Large intestine (tissue), 3 donors: ENCODE results near the gene STARD10. TPM values are rescaled to one million over a fixed set of nuclear protein-coding genes. Genes with fewer than 3 reads are reported as not detected.

Experiments used
- DNase-seq, 2 donors: peaks; one replicate each; pipeline versions ENCODE4 v3.0.0 to v3.0.0-alpha.2; 2013
- H3K27ac ChIP-seq: one replicate; pipeline ENCODE4 v1.5.1; 2013; ENCODE audit warnings: low read length
- H3K27me3 ChIP-seq: 2 replicates; pipeline ENCODE4 v1.6.1; 2013; ENCODE audit warnings: low read length; ENCODE audit not compliant: control insufficient read depth, insufficient read depth
- H3K36me3 ChIP-seq: 2 replicates; pipeline ENCODE4 v1.6.1; 2013; ENCODE audit warnings: low read length; ENCODE audit not compliant: control insufficient read depth, insufficient read depth
- H3K4me1 ChIP-seq: one replicate; pipeline ENCODE4 v1.6.1; 2013; ENCODE audit warnings: low read length; ENCODE audit not compliant: control insufficient read depth, insufficient read depth
- H3K4me3 ChIP-seq: one replicate; pipeline ENCODE4 v1.5.1; 2013; ENCODE audit warnings: low read length
- H3K9me3 ChIP-seq: one replicate; pipeline ENCODE4 v1.6.1; 2013; ENCODE audit warnings: mild to moderate bottlenecking, low read depth, low read length, moderate library complexity; ENCODE audit not compliant: control insufficient read depth
- WGBS: methylation state at CpG from one replicate; pipeline ENCODE4 v1.1.5; 2013; ENCODE audit warnings: low lambda C conversion rate; ENCODE audit not compliant: insufficient coverage; 5-methylcytosine and 5-hydroxymethylcytosine counted together
- polyA plus RNA-seq: library from polyadenylated mRNA; unstranded; fragments of 120-200 nt; gene quantifications from one replicate; pipeline ENCODE4 v1.2.1, GENCODE V29; 2013

STARD10 gene
- polyA plus RNA-seq, 1 donor, result 331 TPM

DNA sequence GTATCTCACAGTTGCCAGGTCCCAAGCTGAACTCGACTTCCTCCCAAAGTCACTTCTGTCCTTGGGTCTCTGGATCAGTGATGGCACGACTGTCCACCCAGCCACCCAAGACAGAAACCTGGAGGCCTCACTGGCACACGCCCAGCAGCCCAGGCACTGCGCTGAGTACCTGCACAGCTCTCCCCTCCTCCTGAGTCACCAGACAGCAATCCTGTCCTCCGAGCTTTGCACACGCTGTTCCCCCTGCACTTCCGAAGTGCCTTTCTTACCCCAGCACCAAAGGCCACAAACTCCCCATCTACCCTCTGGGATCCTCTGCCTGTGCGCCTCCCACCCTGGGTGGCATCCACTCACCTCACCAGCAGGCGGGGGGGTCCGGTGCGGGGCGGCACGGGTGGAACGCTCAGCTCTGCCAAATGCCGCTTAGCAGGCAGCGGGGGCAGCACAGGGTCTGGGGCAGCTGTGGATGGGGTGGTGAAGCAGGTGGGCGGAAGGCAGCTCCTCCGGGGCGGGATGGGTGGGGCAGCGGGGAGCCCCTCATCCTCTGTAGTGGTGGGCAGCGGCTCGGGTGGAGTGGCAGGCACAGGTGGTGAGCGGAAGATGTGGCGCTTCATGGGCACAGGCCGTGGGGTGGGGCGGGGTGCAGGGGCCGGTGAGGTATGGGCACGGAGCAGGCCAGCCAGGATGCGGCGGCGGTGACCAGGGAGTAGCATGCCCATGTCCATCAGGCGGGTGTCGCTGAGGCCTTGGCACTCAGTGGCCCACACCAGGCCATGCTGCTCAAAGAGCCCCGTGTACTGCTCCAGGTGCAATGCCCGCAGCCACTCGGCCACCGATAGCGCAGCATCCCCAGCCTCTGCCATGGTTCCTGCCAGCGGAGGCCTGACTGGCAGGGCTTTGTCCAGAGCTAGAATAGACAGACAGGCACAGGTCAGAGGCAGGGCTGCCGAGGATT lies 67.3 kb downstream of the STARD10 start:
- peaks cover 4% of the 10 kb centered on the region for H3K9me3 ChIP-seq
- H3K4me3 ChIP-seq, result no peak overlapping the region
- H3K27me3 ChIP-seq, result no peaks in the 10 kb centered on the region
- H3K4me1 ChIP-seq, result peaks cover 18% of the 10 kb centered on the region
- no peak for DNase-seq
- no CpG with 5 or more reads among the region's 40 CpGs for WGBS
- peaks cover 5% of the 10 kb centered on the region for H3K36me3 ChIP-seq
- H3K27ac ChIP-seq, result no peak overlapping the region

DNA sequence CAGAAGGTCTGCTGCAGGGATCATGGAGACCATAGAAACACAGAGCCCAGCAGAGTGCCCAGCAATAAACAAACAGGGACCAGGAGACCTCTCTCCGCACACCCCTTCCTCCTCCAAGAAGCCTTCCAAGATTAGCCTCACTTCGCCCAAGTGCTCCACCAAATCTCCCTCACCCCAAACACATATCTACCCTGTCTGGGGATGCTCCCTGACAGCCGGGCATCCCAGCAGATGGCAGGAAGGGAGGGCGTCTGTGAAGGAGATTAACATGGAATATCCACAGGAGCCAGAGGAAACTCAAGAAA lies 68.2 kb downstream of the STARD10 start:
- no peak for DNase-seq
- no peak overlapping the region for H3K27ac ChIP-seq
- no peaks in the 10 kb centered on the region for H3K27me3 ChIP-seq
- no peak overlapping the region for H3K4me3 ChIP-seq
- H3K9me3 ChIP-seq, result no peaks in the 10 kb centered on the region
- H3K4me1 ChIP-seq, result peaks cover 19% of the 10 kb centered on the region
- WGBS, result no CpG with 5 or more reads among the region's 4 CpGs
- H3K36me3 ChIP-seq, result peaks cover 2% of the 10 kb centered on the region

DNA sequence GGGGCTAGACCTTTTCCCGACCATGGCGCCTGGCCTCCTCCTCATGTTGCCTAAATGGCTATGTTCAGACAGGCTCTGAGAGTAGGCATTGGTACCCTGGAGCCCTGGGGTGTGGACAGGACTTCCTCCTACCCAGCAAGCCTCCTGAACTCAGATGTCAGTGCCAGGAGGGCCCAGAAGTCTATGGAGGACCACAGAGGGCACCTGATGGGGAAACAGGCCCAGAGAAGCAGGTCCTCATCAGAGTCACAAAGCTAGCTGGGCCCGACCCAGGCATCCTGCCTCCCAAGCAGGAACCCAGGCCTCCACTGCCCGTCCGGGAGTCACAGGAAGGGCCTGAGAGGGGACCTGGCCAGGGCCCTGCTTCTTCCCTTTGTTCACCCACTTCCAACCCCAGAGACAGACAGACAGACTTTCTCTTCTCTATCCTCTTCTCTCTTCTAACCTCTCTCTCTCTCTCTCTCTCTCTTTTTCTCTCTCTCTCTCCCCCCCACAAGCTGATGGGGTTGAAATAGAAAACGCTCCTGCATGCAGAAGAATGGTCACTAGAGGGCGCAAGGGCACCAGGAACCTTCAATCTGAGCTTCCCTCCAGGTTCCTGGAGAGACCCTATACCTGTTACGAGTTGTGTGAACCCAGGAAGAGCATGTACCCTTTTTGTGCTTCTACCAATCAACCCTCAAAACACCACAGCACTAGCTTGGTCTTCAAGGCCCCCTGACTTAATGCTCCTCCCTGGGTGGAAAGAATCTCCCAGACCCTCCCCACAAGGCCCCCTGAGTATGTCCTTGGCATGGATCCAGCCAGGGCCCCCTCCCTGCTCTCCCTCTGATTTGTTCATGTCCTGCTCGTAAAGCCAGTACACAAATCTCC lies 68.8 kb downstream of the STARD10 start:
- Histone ChIP-seq H3K36me3 (peaks cover 2% of the 10 kb centered on the region), H3K27ac (no peak overlapping the region), H3K4me3 (no peak overlapping the region), H3K4me1 (peaks cover 19% of the 10 kb centered on the region), H3K27me3 (no peaks in the 10 kb centered on the region), H3K9me3 (no peaks in the 10 kb centered on the region)
- peak; percentile 72 to 75 for DNase-seq
- no CpG with 5 or more reads among the region's 9 CpGs for WGBS

DNA sequence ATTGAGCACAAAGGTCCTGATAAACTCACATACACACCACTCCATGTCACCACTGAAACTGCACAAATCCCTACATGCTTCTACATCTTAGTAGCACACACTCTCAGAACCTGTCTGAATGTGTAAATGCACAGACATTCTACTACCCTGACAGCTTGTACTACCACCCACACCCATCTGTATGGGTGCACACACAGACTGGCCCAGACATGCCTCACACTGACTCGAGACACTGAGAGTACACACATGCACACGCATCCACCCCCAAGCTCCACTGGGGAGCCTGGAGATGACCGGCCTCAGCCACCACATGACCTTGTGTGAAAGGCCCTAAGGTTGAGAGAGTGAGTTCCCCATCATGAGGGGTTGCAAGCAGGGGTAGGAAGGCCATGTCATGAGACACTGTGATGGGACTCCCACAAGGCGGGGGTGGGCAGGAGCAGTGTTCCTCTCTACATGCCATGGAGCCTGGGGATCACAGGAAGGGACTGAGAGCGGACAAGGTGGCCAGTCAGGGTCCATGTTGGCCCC lies 69.8 kb downstream of the STARD10 start:
- Histone ChIP-seq H3K27me3 (no peaks in the 10 kb centered on the region), H3K4me3 (no peak overlapping the region), H3K4me1 (peaks cover 28% of the 10 kb centered on the region), H3K9me3 (no peaks in the 10 kb centered on the region), H3K36me3 (peaks cover 3% of the 10 kb centered on the region), H3K27ac (no peak overlapping the region)
- DNase-seq, result no peak
- no CpG with 5 or more reads among the region's 5 CpGs for WGBS

DNA sequence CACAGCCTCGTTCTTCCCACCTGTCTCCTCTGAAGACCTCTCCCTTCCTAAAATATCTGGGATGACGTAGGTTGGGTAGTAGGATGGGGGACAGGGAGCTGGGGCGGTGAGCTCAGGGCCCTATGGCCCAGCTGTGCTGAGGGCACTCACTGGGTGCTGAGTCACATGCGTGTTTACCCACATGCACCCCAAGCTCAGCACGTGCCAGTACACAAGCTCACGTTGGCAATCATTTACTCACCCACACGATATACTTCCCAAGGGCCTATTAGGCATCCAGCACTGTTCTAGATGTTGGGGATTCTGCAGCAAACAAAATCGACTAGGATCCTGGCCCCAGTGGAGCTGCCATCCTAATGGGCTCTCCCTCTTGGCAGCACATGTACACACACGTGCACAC lies 70.3 kb downstream of the STARD10 start:
- no peak for DNase-seq
- Histone ChIP-seq H3K4me3 (no peak overlapping the region), H3K9me3 (no peaks in the 10 kb centered on the region), H3K4me1 (peaks cover 28% of the 10 kb centered on the region), H3K27me3 (no peaks in the 10 kb centered on the region), H3K27ac (no peak overlapping the region), H3K36me3 (peaks cover 9% of the 10 kb centered on the region)
- WGBS, result no CpG with 5 or more reads among the region's 9 CpGs

DNA sequence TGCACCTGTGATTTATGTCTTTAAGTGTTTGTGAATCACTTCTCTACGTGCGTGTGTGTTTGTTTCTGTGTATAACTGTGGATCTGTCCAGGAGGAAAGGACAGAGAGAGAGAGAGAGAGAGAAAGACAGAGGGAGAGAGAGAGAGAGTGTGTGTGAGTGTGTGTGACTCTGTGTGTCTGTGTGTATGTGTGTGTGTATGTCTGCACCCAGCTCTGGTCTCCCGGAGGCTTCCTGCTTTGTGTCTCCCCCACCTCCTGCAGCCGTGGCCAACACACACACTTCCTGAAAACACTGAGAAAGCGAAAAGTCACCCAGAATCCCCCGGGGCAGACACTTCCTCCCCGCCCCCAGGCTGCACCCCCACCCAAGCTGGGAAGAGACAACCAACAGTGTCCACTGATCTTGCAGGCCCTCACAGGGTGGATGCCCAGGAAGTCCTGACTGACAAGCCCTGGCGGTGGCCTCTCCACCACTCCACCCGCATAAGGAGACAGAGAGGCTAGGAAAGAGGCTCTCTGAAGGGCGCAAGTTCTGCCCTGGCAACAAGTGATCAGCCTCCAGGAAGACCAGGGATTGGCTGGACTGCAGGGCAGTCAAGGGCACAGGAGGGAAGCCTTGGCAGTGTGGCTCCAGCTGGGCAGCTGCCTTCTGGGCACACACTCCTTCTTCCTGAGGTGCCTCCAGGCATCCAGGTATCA lies 71.6 kb downstream of the STARD10 start:
- no peaks in the 10 kb centered on the region for H3K9me3 ChIP-seq
- no peaks in the 10 kb centered on the region for H3K27me3 ChIP-seq
- H3K36me3 ChIP-seq, result peaks cover 17% of the 10 kb centered on the region
- DNase-seq, result peak; percentile 86 to 90
- H3K27ac ChIP-seq, result peak overlapping the region; percentile 80
- WGBS, result no CpG with 5 or more reads among the region's 10 CpGs
- H3K4me3 ChIP-seq, result peak overlapping the region; percentile 50
- peaks cover 28% of the 10 kb centered on the region for H3K4me1 ChIP-seq

DNA sequence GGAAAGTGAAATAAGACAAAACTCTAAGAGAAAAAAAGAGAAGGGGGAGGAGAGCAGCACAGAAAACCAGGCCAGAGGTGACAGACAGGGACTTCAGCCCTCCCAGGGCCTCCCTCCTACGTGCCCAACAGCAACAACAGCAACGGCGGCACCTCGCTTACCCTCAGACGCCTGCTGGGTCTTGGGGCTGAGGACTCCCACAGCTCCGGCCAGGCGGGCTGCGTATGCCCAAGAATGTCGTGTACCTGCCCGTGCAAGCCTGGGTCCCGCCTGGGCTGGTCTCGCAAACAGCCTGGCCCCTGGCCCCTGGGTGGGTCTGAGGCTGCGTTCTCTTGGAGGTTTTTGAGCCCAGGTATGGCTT lies 72.2 kb downstream of the STARD10 start:
- H3K4me3 ChIP-seq, result peak overlapping the region; percentile 50
- peak overlapping the region; percentile 80 for H3K27ac ChIP-seq
- 20% methylated on average over 1 of the region's 13 CpGs for WGBS
- peak; percentile 66 to 77 for DNase-seq
- H3K9me3 ChIP-seq, result no peaks in the 10 kb centered on the region
- peaks cover 30% of the 10 kb centered on the region for H3K4me1 ChIP-seq
- peaks cover 22% of the 10 kb centered on the region for H3K36me3 ChIP-seq
- no peaks in the 10 kb centered on the region for H3K27me3 ChIP-seq

DNA sequence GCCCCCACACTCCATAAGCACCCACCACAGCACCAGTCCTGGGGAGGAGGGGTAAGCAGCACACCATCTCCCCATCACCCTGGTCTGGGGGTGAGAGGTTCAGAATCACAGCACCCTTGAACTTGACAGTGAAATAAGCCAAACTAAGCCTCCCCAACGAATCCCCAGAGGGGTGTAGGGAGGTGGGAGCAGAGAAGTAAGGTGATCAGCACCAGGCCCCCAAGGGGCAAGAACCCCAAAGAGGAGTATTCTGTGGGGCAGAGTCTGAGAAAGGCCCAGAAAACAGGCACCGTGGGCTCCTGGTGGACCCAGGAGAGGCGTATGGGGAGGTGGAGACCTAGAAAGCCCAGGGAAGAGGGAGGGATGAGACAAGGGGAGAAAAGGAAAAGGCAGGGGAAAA lies 72.6 kb downstream of the STARD10 start:
- H3K4me3 ChIP-seq, result peak overlapping the region; percentile 50
- H3K9me3 ChIP-seq, result no peaks in the 10 kb centered on the region
- peak overlapping the region; percentile 80 for H3K27ac ChIP-seq
- H3K4me1 ChIP-seq, result peaks cover 33% of the 10 kb centered on the region
- no peaks in the 10 kb centered on the region for H3K27me3 ChIP-seq
- H3K36me3 ChIP-seq, result peaks cover 26% of the 10 kb centered on the region
- 17% methylated on average over 2 of the region's 3 CpGs for WGBS
- DNase-seq, result no peak

DNA sequence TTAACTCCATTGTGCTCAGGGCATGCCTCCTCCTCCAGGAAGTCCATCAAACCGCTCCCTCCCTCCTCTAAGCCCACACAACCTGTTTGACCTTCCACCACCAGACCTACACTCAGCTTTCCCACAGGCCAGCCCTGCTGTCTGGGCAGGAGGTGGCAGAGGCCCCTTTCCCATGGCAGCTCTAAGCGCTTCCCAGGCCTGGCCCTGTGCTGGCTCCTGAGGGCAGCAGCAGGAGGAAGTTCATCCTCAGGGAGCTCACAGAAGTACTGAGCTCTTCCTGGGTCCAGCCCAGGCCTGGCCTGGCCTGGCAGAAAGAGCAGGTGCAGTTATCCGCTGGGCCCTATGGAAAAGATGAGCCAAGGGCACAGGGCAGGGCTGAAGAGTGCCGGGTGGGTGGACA lies 73.1 kb downstream of the STARD10 start:
- WGBS, result no CpG with 5 or more reads among the region's 4 CpGs
- peaks cover 33% of the 10 kb centered on the region for H3K4me1 ChIP-seq

DNA sequence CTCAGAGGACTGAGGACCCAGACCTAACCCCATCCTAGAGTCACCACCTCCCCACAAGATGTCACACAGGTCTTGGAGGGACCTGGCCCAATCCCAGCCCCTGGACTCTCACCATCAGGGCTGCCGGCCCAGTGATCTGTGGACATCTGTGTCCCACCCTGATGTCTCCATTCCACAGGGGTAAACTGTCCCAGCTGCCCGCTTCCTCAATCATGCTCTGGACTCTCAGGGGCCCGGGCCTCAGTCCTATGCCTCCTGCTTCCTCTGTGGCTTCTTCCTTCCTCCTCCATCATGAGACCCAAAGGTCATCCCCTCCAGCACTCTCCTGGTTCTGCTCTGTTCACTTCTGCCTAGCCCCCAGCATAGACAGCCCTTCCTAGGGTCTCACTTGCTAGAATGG lies 73.8 kb downstream of the STARD10 start:
- no peaks in the 10 kb centered on the region for H3K27me3 ChIP-seq
- WGBS, result no CpG with 5 or more reads among the region's 3 CpGs
- no peaks in the 10 kb centered on the region for H3K9me3 ChIP-seq
- H3K4me3 ChIP-seq, result peak overlapping the region; percentile 50
- H3K27ac ChIP-seq, result no peak overlapping the region
- DNase-seq, result no peak
- peaks cover 28% of the 10 kb centered on the region for H3K36me3 ChIP-seq
- H3K4me1 ChIP-seq, result peaks cover 33% of the 10 kb centered on the region

More for the DNA sequence above, 73.1 kb downstream of the STARD10 start:
- Histone ChIP-seq H3K4me3 (peak overlapping the region; percentile 50), H3K36me3 (peaks cover 25% of the 10 kb centered on the region), H3K27ac (peak overlapping the region; percentile 80), H3K27me3 (no peaks in the 10 kb centered on the region), H3K9me3 (no peaks in the 10 kb centered on the region)
- no peak for DNase-seq
